GM12865 (cell line): ENCODE data around the gene ANAPC5.
A peak's percentile ranks its signal among the peaks of the same experiment; 100 is the strongest.

Experiments used
- DNase-seq: peaks from one replicate; pipeline ENCODE4 v3.0.0; 2010; ENCODE audit warnings: low read depth
- H3K4me3 ChIP-seq: 2 replicates; pipeline ENCODE4 v1.5.1; 2011; ENCODE audit warnings: mild to moderate bottlenecking, low read depth, low read length, control low read depth
- CTCF ChIP-seq: IDR thresholded peaks from 2 replicates; pipeline ENCODE4 v1.5.1; 2011; ENCODE audit warnings: low read length, control low read depth, low read depth, inconsistent platforms; ENCODE audit not compliant: insufficient read depth; ENCODE audit errors: missing control alignments

ANAPC5 gene

DNA sequence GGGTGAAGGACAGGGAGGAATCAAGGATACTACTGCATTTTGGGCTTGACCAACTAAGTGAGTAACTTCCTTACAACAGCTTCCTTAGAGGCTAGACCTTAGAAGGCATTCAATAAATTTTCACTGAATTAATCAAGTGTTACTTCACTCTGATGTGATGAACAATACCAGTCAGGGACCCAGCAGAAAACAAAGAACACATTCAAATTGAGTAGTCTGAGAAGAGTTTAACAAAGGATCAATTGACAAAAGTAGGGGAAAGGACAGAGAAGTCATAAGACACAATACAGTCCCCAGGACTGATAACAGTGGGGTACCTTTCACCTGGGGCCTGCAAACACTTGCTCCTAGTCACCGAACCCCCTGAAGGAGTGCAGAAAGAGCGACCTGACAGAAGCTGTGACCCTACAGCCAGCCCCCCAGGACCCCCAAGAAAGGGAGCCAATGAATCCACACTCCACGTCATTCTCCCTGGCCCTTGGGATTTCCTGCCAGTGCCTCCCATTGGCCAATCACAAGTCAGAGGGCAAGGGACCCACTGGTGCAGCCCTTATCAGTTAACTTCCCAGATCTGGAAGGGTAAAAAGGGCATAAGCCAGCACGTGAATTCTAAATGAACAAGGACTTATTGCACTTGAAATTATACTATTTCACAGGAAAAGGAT, 6.9 kb downstream of the ANAPC5 start:
- no peak for TF ChIP-seq CTCF
- H3K4me3 ChIP-seq: no peak overlapping the region
- no peak for DNase-seq

- no peak overlapping the region for H3K4me3 ChIP-seq
- DNase-seq: no peak
- TF ChIP-seq CTCF: no peak
Observed at GRCh38 chr12:121344506-121344905, 7.7 kb downstream of the ANAPC5 start.

DNA sequence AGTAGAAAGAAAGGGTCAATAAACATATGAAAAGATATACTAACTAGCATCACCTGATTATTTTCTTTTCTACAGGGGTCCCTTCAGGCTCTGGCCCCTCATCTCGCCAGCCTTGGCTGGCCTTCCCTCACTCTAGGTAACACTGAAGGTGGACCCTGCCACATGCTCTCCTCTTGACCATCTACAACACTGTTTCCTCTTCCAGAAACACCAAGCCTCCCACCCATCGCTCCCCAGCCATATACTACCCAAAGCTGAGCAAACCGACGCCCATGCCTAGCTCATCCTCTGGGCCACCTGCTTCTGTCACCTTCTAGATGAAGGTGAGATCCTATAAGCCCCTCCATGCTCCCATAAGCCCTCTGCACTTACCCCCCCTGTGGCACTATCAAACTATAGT, 14.8 kb downstream of the ANAPC5 start:
- DNase-seq: no peak
- H3K4me3 ChIP-seq: no peak overlapping the region
- no peak for TF ChIP-seq CTCF

GRCh38 chr12:121334513-121335343, 17.5 kb downstream of the ANAPC5 start:
- TF ChIP-seq CTCF: peak; percentile 81
- DNase-seq: peak; percentile 72
- H3K4me3 ChIP-seq: no peak overlapping the region

DNA sequence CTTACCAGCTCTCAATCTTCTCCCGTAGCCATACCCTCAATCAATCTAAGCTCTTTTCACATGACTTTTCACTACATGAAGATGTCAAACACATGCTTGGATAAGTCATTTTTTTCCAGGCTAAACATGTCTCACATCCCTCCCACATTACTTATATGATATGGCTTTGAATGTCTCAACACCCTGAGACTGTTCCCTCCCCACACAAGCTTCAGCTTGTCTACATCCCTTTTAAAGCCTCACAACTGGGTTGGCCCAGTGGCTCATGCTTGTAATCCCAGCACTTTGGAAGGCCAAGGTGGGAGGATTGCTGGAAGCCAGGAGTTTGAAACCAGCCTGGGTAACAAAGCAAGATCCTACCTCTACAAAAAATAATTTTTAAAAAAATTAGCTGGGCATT, 18.5 kb downstream of the ANAPC5 start:
- no peak for DNase-seq
- no peak for TF ChIP-seq CTCF
- H3K4me3 ChIP-seq: no peak overlapping the region

- TF ChIP-seq CTCF: no peak
- no peak for DNase-seq
- H3K4me3 ChIP-seq: no peak overlapping the region
Observed at GRCh38 chr12:121331248-121331647, 21.0 kb downstream of the ANAPC5 start.
